NCI-H128 (cell line): ENCODE data around the gene IRF7.

Experiments
- DNase-seq: peaks from one replicate; lab custom pipeline; 2025; ENCODE audit not compliant: unreplicated experiment; lab: John Stamatoyannopoulos, UW

The IRF7 gene

GRCh38 chr11:565921-566509, 49.7 kb downstream of the IRF7 start:
- no peak for DNase-seq

- DNase-seq, result no peak
These were observed 51.8 kb downstream of the IRF7 start for GRCh38 chr11:563812-564578.

- DNase-seq, result no peak
These were observed 52.5 kb downstream of the IRF7 start for GRCh38 chr11:563066-563811.
